Stimulated activated CD4-positive, alpha-beta T cell treated with anti-CD3 and anti-CD28 coated beads, Interleukin-12 subunit alpha, Interleukin-12 subunit beta, amount 100 ng/mL, for 24 hours (primary cell): ENCODE results near the gene CEP68.
A peak's percentile ranks its signal among the peaks of the same experiment; 100 is the strongest.
"Not testable (repeated sequence)": the region's sequence is repeated elsewhere in the genome, so short reads cannot be mapped to it uniquely, and the experiment has no call there.

Experiments
- DNase-seq, 2 experiments: peaks; one replicate each; pipeline ENCODE4 v3.0.0-alpha.2; 2020; ENCODE audit warnings: low read depth in 2 of 2

Gene CEP68

GRCh38 chr2:65030476-65031332 is 25.5 kb upstream of the CEP68 start:
- no peak for DNase-seq

GRCh38 chr2:65031341-65032018 is 24.7 kb upstream of the CEP68 start:
- no peak for DNase-seq

- no peak for DNase-seq
These were observed 23.9 kb upstream of the CEP68 start for GRCh38 chr2:65032019-65032975.

- no peak for DNase-seq
These were observed 23.0 kb upstream of the CEP68 start for GRCh38 chr2:65033178-65033577.

- DNase-seq, result not testable (repeated sequence)
These were observed 22.5 kb upstream of the CEP68 start for GRCh38 chr2:65033667-65034066.

- DNase-seq, result no peak
These were observed 20.8 kb upstream of the CEP68 start for GRCh38 chr2:65035351-65035943.

- no peak for DNase-seq
These were observed 19.0 kb upstream of the CEP68 start for GRCh38 chr2:65037178-65037577.

- no peak for DNase-seq
These were observed 16.6 kb upstream of the CEP68 start for GRCh38 chr2:65039640-65040039.

- peak; percentile 34 to 72 for DNase-seq
These were observed 15.6 kb upstream of the CEP68 start for GRCh38 chr2:65040400-65041261.

- DNase-seq, result no peak
These were observed 13.2 kb upstream of the CEP68 start for GRCh38 chr2:65043001-65043400.

GRCh38 chr2:65044097-65044735 is 12.0 kb upstream of the CEP68 start:
- DNase-seq, result no peak

GRCh38 chr2:65045651-65046050 is 10.6 kb upstream of the CEP68 start:
- no peak for DNase-seq

- DNase-seq, result no peak
These were observed 9.4 kb upstream of the CEP68 start for GRCh38 chr2:65046633-65047407.

- no peak for DNase-seq
These were observed 7.1 kb upstream of the CEP68 start for GRCh38 chr2:65049010-65049639.

- no peak for DNase-seq
These were observed 5.3 kb upstream of the CEP68 start for GRCh38 chr2:65050931-65051330.

- no peak for DNase-seq
These were observed 3.0 kb upstream of the CEP68 start for GRCh38 chr2:65053199-65053598.

- no peak for DNase-seq
These were observed 1.3 kb upstream of the CEP68 start for GRCh38 chr2:65054749-65055421.
